ENCODE results near the gene IL32.

Gene IL32

GRCh38 chr16:3021449-3022207, 43.8 kb upstream of the IL32 start:
- TF ChIP-seq GLIS3 (CRISPR knock-in tag; IDR thresholded peaks at IDR 0.05) (no peak), ESRRG (CRISPR knock-in tag; IDR thresholded peaks at IDR 0.05) (no peak), ZC3H10 (CRISPR knock-in tag; IDR thresholded peaks at IDR 0.05) (no peak), TCF4 (CRISPR knock-in tag; IDR thresholded peaks at IDR 0.05; ENCODE audit: borderline replicate concordance) (no peak)
- peak; percentile 41 for ATAC-seq

GRCh38 chr16:3022208-3022683, 43.2 kb upstream of the IL32 start:
- ATAC-seq: peak; percentile 31
- TF ChIP-seq BACH2 (CRISPR knock-in tag; IDR thresholded peaks at IDR 0.05; ENCODE audit: borderline replicate concordance): no peak
- TF ChIP-seq GLIS3 (CRISPR knock-in tag; IDR thresholded peaks at IDR 0.05): peak; percentile 11; the same call in 1 of the 2 replicates
- no peak for TF ChIP-seq SNAI2 (CRISPR knock-in tag; IDR thresholded peaks at IDR 0.05)
- TF ChIP-seq CREB5 (CRISPR knock-in tag; IDR thresholded peaks at IDR 0.05; ENCODE audit: low read depth): no peak
- no peak for TF ChIP-seq TSHZ2 (CRISPR knock-in tag; IDR thresholded peaks at IDR 0.05)
- no peak for TF ChIP-seq ZNF8 (CRISPR knock-in tag; IDR thresholded peaks at IDR 0.05)
- peak; percentile 90; the same call in 1 of the 2 replicates for TF ChIP-seq PATZ1 (CRISPR knock-in tag; IDR thresholded peaks at IDR 0.05; ENCODE audit: borderline replicate concordance)
- TF ChIP-seq TCF4 (CRISPR knock-in tag; IDR thresholded peaks at IDR 0.05; ENCODE audit: borderline replicate concordance): no peak

GRCh38 chr16:3022684-3023414, 42.6 kb upstream of the IL32 start:
- no peak for ATAC-seq
- TF ChIP-seq ZFP30 (CRISPR knock-in tag; IDR thresholded peaks at IDR 0.05) (no peak), GLIS3 (CRISPR knock-in tag; IDR thresholded peaks at IDR 0.05) (0 out of 2 replicates have a peak, but pooled peaks have one; percentile 26), RARB (CRISPR knock-in tag; IDR thresholded peaks at IDR 0.05) (0 out of 2 replicates have a peak, but pooled peaks have one; percentile 7)

GRCh38 chr16:3023415-3023668, 42.1 kb upstream of the IL32 start:
- no peak for TF ChIP-seq TOX (CRISPR knock-in tag; IDR thresholded peaks at IDR 0.05; ENCODE audit: borderline replicate concordance)
- TF ChIP-seq PPARA (CRISPR knock-in tag; IDR thresholded peaks at IDR 0.05; ENCODE audit: borderline replicate concordance): no peak
- TF ChIP-seq ZNF565 (CRISPR knock-in tag; conservative IDR thresholded peaks at IDR 0.05; ENCODE audit: low read depth): 0 out of 2 replicates have a peak, but pooled peaks have one; percentile 31
- TF ChIP-seq GLIS3 (CRISPR knock-in tag; IDR thresholded peaks at IDR 0.05): peak; percentile 4; the same call in 1 of the 2 replicates
- ATAC-seq: no peak

- ATAC-seq: peak; percentile 64
- TF ChIP-seq CREB5 (CRISPR knock-in tag; IDR thresholded peaks at IDR 0.05; ENCODE audit: low read depth) (peak; percentile 59), TCF4 (CRISPR knock-in tag; IDR thresholded peaks at IDR 0.05; ENCODE audit: borderline replicate concordance) (no peak; the same call in 1 of the 2 replicates), GLIS3 (CRISPR knock-in tag; IDR thresholded peaks at IDR 0.05) (peak; percentile 98), PPARA (CRISPR knock-in tag; IDR thresholded peaks at IDR 0.05; ENCODE audit: borderline replicate concordance) (no peak), TOX (CRISPR knock-in tag; IDR thresholded peaks at IDR 0.05; ENCODE audit: borderline replicate concordance) (peak; percentile 49; the same call in 1 of the 2 replicates), ZFP3 (CRISPR knock-in tag; IDR thresholded peaks at IDR 0.05) (no peak), ZC3H10 (CRISPR knock-in tag; IDR thresholded peaks at IDR 0.05) (no peak), OSR1 (CRISPR knock-in tag; IDR thresholded peaks at IDR 0.05) (no peak), TSHZ2 (CRISPR knock-in tag; IDR thresholded peaks at IDR 0.05) (peak; percentile 19; the same call in 1 of the 2 replicates), SNAI2 (CRISPR knock-in tag; IDR thresholded peaks at IDR 0.05) (peak; percentile 67; the same call in 1 of the 2 replicates), ARNTL (CRISPR knock-in tag; IDR thresholded peaks at IDR 0.05; ENCODE audit: borderline replicate concordance, low read depth) (no peak), BACH2 (CRISPR knock-in tag; IDR thresholded peaks at IDR 0.05; ENCODE audit: borderline replicate concordance) (no peak)
These were observed 41.6 kb upstream of the IL32 start, which contains the start of the genes HCFC1R1 and THOC6 for GRCh38 chr16:3023669-3024478. Gene HCFC1R1 (minus strand): TSS chr16:3023942. CDS start chr16:3023941, 1 bp downstream. Gene THOC6 (plus strand): TSS chr16:3024035. CDS start chr16:3024327, 292 bp downstream.

Measured in SK-N-SH treated with all-trans-retinoic acid at 6 μM for 48 hours (cell line).